GM12864 (cell line): Measurements from ENCODE around the gene AGFG2.

Experiments
- DNase-seq: peaks from one replicate; pipeline ENCODE4 v3.0.0-alpha.2; 2011; ENCODE audit warnings: low read depth
- H3K4me3 ChIP-seq: 2 replicates; pipeline ENCODE4 v1.5.1; 2011; ENCODE audit warnings: mild to moderate bottlenecking, low read depth, low read length, control low read depth
- TF ChIP-seq, protein P1 (sequence below): IDR thresholded peaks from 2 replicates; pipeline ENCODE4 v1.5.1; 2011; ENCODE audit warnings: low read depth, mild to moderate bottlenecking, moderate library complexity, low read length, control low read depth, inconsistent platforms; ENCODE audit errors: missing control alignments

Gene AGFG2

GRCh38 chr7:100585511-100586265 is 46.7 kb downstream of the AGFG2 start, which contains the start of gene LRCH4:
Gene LRCH4 (minus strand): TSS chr7:100586129. CDS start chr7:100586100, 29 bp downstream.
- H3K4me3 ChIP-seq = peak within 1 kb of the TSS; percentile 89
- TF ChIP-seq, protein P1, sequence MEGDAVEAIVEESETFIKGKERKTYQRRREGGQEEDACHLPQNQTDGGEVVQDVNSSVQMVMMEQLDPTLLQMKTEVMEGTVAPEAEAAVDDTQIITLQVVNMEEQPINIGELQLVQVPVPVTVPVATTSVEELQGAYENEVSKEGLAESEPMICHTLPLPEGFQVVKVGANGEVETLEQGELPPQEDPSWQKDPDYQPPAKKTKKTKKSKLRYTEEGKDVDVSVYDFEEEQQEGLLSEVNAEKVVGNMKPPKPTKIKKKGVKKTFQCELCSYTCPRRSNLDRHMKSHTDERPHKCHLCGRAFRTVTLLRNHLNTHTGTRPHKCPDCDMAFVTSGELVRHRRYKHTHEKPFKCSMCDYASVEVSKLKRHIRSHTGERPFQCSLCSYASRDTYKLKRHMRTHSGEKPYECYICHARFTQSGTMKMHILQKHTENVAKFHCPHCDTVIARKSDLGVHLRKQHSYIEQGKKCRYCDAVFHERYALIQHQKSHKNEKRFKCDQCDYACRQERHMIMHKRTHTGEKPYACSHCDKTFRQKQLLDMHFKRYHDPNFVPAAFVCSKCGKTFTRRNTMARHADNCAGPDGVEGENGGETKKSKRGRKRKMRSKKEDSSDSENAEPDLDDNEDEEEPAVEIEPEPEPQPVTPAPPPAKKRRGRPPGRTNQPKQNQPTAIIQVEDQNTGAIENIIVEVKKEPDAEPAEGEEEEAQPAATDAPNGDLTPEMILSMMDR = no peak
- no peak for DNase-seq

- TF ChIP-seq, protein P1 = no peak
- DNase-seq = peak; percentile 99
- H3K4me3 ChIP-seq = peak within 1 kb of the TSS; percentile 89
These were observed 47.4 kb downstream of the AGFG2 start, which contains the start of gene FBXO24 for GRCh38 chr7:100586266-100587025. Gene FBXO24 (plus strand): TSS chr7:100586328. CDS start chr7:100586626, 298 bp downstream.

DNA sequence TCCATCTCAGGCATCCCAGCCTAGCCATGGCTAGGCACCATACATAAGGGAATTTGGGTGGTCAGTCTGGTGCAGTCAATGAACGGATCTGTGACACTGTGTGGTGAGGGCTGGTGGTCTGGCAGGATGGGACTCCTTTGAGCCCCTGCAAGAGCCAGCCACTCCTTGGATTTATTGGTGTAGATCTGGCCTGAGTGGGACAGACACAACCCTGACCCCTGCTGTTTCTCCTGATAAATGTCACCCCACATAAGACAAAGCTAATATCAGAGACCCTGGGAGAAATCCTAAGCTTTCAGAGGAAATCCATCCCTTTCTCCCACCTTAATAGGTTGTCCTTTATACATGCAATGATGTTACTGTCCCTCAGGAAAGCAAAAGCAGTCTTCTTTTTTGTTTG is 49.4 kb downstream of the AGFG2 start:
- DNase-seq = no peak
- no peak overlapping the region for H3K4me3 ChIP-seq
- TF ChIP-seq, protein P1 = peak; percentile 45

DNA sequence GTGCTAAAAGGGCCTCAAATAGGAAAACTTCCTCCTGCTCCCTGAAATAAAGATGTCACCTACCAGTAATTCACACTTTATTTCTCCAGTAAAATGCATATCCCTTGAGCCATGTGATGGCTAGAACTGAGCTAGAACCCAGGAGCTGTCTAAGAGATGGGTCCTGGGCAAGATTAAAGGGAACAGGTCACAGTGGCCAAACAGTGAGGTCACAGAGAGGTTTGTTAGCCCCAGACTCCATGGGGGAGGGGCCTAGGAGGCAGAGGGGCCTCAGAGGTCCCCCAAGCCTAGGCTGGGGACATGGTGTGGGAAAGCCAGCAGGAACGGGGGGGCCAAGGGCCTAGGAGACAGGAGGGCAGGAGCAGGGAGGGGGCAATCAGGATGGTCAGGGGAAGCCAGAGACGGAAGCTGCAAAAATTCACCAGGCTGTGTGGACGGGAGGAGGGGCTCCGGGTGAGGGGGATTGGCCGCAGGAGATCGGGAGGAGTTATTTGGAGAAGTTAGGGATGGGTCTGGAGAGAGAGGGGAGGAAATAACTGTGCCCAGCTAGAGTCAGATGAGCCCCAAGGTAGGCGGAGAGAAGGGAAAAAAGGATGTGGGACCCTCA is 50.4 kb downstream of the AGFG2 start:
- no peak for DNase-seq
- TF ChIP-seq, protein P1 = no peak
- no peak overlapping the region for H3K4me3 ChIP-seq

DNA sequence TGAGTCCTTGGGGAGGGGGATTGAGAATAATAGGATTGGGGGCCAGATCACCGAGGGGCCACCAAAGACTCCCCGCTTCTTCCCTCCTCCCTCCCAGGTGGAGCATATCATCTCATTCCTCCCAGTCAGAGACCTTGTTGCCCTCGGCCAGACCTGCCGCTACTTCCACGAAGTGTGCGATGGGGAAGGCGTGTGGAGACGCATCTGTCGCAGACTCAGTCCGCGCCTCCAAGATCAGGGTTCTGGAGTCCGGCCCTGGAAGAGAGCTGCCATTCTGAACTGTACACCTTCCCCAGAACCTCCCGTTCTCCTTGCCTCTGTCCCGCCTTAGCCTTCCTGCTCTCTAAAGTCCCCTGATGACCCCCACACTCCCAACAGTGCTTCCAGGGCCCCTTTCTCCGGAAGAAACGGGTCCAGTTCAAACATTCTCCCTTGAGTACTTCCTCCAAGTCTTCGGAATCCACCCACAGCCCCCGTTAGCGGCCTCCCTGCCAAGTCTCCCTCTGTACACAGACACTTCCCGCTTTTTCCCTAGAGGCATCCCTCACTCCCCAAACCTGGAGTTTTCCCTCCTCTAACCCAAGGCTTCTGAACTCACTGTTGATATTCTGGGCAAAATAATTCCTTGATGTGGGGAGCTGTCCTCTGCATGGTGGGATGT is 51.2 kb downstream of the AGFG2 start:
- H3K4me3 ChIP-seq = no peak overlapping the region
- DNase-seq = no peak
- TF ChIP-seq, protein P1 = no peak

GRCh38 chr7:100591596-100591995 is 52.6 kb downstream of the AGFG2 start:
- TF ChIP-seq, protein P1 = no peak
- DNase-seq = no peak
- H3K4me3 ChIP-seq = no peak overlapping the region
